ENCODE measurements around the gene MCRIP2.

DNA sequence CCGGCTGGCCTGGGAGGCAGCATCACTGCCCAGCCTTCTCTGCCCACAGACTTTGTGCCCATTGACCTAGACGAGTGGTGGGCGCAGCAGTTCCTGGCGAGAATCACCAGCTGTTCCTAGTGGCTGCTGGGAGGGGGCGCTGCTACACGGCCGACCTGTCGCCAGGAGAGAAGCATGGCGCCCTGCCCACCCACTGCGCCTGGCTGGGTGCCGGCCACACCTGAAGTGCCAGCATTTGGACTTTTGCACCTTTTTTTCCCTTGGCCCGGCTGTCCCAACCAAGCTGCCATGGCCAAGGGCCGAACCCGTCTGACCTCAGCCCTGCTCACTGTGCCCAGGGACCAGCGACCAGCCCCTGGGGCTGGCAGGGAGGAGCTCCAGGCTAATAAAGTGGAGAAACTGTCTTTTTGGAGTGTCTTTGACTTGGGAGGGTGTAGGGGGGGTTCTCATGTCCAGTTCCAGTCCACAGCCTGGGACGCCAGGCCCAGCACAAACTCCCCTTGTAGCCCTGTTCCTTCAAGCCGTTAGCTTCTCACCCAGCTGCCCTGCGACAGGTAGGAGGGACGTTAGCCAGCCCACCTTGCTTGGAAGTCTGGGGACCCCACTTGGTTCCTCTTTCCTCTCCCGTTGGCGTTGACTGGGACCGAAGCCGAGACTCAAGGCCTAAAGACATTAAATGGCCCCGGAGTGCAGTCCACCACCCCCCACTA is 6.6 kb downstream of the MCRIP2 start:
- TF ChIP-seq, protein P1, sequence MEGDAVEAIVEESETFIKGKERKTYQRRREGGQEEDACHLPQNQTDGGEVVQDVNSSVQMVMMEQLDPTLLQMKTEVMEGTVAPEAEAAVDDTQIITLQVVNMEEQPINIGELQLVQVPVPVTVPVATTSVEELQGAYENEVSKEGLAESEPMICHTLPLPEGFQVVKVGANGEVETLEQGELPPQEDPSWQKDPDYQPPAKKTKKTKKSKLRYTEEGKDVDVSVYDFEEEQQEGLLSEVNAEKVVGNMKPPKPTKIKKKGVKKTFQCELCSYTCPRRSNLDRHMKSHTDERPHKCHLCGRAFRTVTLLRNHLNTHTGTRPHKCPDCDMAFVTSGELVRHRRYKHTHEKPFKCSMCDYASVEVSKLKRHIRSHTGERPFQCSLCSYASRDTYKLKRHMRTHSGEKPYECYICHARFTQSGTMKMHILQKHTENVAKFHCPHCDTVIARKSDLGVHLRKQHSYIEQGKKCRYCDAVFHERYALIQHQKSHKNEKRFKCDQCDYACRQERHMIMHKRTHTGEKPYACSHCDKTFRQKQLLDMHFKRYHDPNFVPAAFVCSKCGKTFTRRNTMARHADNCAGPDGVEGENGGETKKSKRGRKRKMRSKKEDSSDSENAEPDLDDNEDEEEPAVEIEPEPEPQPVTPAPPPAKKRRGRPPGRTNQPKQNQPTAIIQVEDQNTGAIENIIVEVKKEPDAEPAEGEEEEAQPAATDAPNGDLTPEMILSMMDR (IDR thresholded peaks at IDR 0.05; ENCODE audit: insufficient read depth, low read length): peak; percentile 63
- TF ChIP-seq GABPA (IDR thresholded peaks at IDR 0.05; ENCODE audit: low read depth) (no peak), SPI1 (IDR thresholded peaks at IDR 0.05; ENCODE audit: borderline replicate concordance, low read depth) (no peak)

Data from HL-60 (cell line).